IPS DF 6.9 (cell line): ENCODE data around the gene VRK3.

Source experiments
- DNase-seq: peaks from one replicate; pipeline ENCODE4 v3.0.0-alpha.2; 2013; ENCODE audit warnings: low read depth, low spot score
- H3K27ac ChIP-seq: one replicate; pipeline ENCODE4 v1.5.1; 2013; ENCODE audit warnings: low read length, control low read depth
- H3K27me3 ChIP-seq: 2 replicates; pipeline ENCODE4 v1.6.1; 2013; ENCODE audit warnings: mild to moderate bottlenecking, low read length; ENCODE audit not compliant: control insufficient read depth, insufficient read depth
- H3K36me3 ChIP-seq: 2 replicates; pipeline ENCODE4 v1.6.1; 2013; ENCODE audit warnings: low read length; ENCODE audit not compliant: control insufficient read depth, insufficient read depth
- H3K4me1 ChIP-seq: 2 replicates; pipeline ENCODE4 v1.6.1; 2013; ENCODE audit warnings: low read length; ENCODE audit not compliant: control insufficient read depth, insufficient read depth
- H3K4me3 ChIP-seq: 2 replicates; pipeline ENCODE4 v1.5.1; 2013; ENCODE audit warnings: mild to moderate bottlenecking, low read length
- H3K9me3 ChIP-seq: 2 replicates; pipeline ENCODE4 v1.6.1; 2013; ENCODE audit warnings: low read length, inconsistent platforms; ENCODE audit not compliant: control insufficient read depth, insufficient read depth
- WGBS: extraction: QIAGEN DNeasy Blood & Tissue Kit; methylation state at CpG from one replicate; pipeline ENCODE4 v1.1.7; 2013; ENCODE audit warnings: mixed read lengths, missing lambda C conversion rate; ENCODE audit not compliant: insufficient read length, insufficient coverage; 5-methylcytosine and 5-hydroxymethylcytosine counted together

Gene VRK3

GRCh38 chr19:50005428-50005827, 19.7 kb downstream of the VRK3 start:
- H3K36me3 ChIP-seq, result no peaks in the 10 kb centered on the region; the same call in 1 of the 2 replicates
- no CpG with 5 or more reads among the region's 12 CpGs for WGBS

GRCh38 chr19:50003810-50004419, 21.3 kb downstream of the VRK3 start:
- H3K27ac ChIP-seq, result no peak overlapping the region
- DNase-seq, result no peak
- no peaks in the 10 kb centered on the region for H3K4me1 ChIP-seq
- H3K9me3 ChIP-seq, result no peaks in the 10 kb centered on the region
- no CpG with 5 or more reads among the region's 11 CpGs for WGBS
- H3K27me3 ChIP-seq, result no peaks in the 10 kb centered on the region
- no peak overlapping the region for H3K4me3 ChIP-seq
- peaks cover 2% of the 10 kb centered on the region; the same call in 1 of the 2 replicates for H3K36me3 ChIP-seq

More at GRCh38 chr19:50005428-50005827, 19.7 kb downstream of the VRK3 start:
- no peaks in the 10 kb centered on the region for H3K27me3 ChIP-seq
- DNase-seq, result no peak
- no peak overlapping the region for H3K4me3 ChIP-seq
- no peaks in the 10 kb centered on the region for H3K4me1 ChIP-seq
- H3K9me3 ChIP-seq, result no peaks in the 10 kb centered on the region
- H3K27ac ChIP-seq, result no peak overlapping the region

GRCh38 chr19:50003254-50003788, 21.9 kb downstream of the VRK3 start:
- Histone ChIP-seq H3K27ac (no peak overlapping the region), H3K36me3 (peaks cover 2% of the 10 kb centered on the region; the same call in 1 of the 2 replicates)
- DNase-seq, result no peak

GRCh38 chr19:50002386-50002960, 22.7 kb downstream of the VRK3 start:
- H3K4me1 ChIP-seq, result no peaks in the 10 kb centered on the region
- no peaks in the 10 kb centered on the region for H3K27me3 ChIP-seq
- H3K9me3 ChIP-seq, result no peaks in the 10 kb centered on the region
- peaks cover 2% of the 10 kb centered on the region; the same call in 1 of the 2 replicates for H3K36me3 ChIP-seq
- WGBS, result no CpG with 5 or more reads among the region's 6 CpGs
- DNase-seq, result no peak
- H3K4me3 ChIP-seq, result no peak overlapping the region
- no peak overlapping the region for H3K27ac ChIP-seq

More at GRCh38 chr19:50003254-50003788, 21.9 kb downstream of the VRK3 start:
- Histone ChIP-seq H3K9me3 (no peaks in the 10 kb centered on the region), H3K4me3 (no peak overlapping the region), H3K27me3 (no peaks in the 10 kb centered on the region), H3K4me1 (no peaks in the 10 kb centered on the region)
- WGBS, result no CpG with 5 or more reads among the region's 17 CpGs

GRCh38 chr19:50001775-50002174, 23.4 kb downstream of the VRK3 start:
- Histone ChIP-seq H3K4me3 (no peak overlapping the region), H3K27ac (no peak overlapping the region), H3K36me3 (peaks cover 2% of the 10 kb centered on the region; the same call in 1 of the 2 replicates), H3K27me3 (no peaks in the 10 kb centered on the region), H3K4me1 (no peaks in the 10 kb centered on the region), H3K9me3 (no peaks in the 10 kb centered on the region)
- WGBS, result no CpG with 5 or more reads among the region's 8 CpGs
- DNase-seq, result no peak

GRCh38 chr19:50000841-50001557, 24.2 kb downstream of the VRK3 start:
- Histone ChIP-seq H3K27ac (no peak overlapping the region), H3K4me1 (no peaks in the 10 kb centered on the region), H3K4me3 (no peak overlapping the region), H3K36me3 (peaks cover 2% of the 10 kb centered on the region; the same call in 1 of the 2 replicates), H3K9me3 (no peaks in the 10 kb centered on the region), H3K27me3 (no peaks in the 10 kb centered on the region)
- WGBS, result no CpG with 5 or more reads among the region's 16 CpGs
- DNase-seq, result no peak

- no peak overlapping the region for H3K27ac ChIP-seq
- H3K36me3 ChIP-seq, result peaks cover 2% of the 10 kb centered on the region; the same call in 1 of the 2 replicates
- DNase-seq, result no peak
- H3K4me3 ChIP-seq, result no peak overlapping the region
- WGBS, result no CpG with 5 or more reads among the region's 20 CpGs
- H3K4me1 ChIP-seq, result no peaks in the 10 kb centered on the region
- H3K9me3 ChIP-seq, result no peaks in the 10 kb centered on the region
- H3K27me3 ChIP-seq, result no peaks in the 10 kb centered on the region
These were observed 24.9 kb downstream of the VRK3 start for GRCh38 chr19:50000038-50000840.

GRCh38 chr19:49999371-50000010, 25.7 kb downstream of the VRK3 start:
- no peaks in the 10 kb centered on the region for H3K4me1 ChIP-seq
- DNase-seq, result no peak
- H3K27me3 ChIP-seq, result no peaks in the 10 kb centered on the region
- no peak overlapping the region for H3K4me3 ChIP-seq
- H3K36me3 ChIP-seq, result peaks cover 5% of the 10 kb centered on the region; the same call in 1 of the 2 replicates
- H3K27ac ChIP-seq, result no peak overlapping the region
- H3K9me3 ChIP-seq, result no peaks in the 10 kb centered on the region
- no CpG with 5 or more reads among the region's 6 CpGs for WGBS

- Histone ChIP-seq H3K4me3 (no peak overlapping the region), H3K27ac (no peak overlapping the region), H3K36me3 (peaks cover 5% of the 10 kb centered on the region; the same call in 1 of the 2 replicates), H3K9me3 (no peaks in the 10 kb centered on the region), H3K4me1 (no peaks in the 10 kb centered on the region), H3K27me3 (no peaks in the 10 kb centered on the region)
- WGBS, result no CpG with 5 or more reads among the region's 5 CpGs
- no peak for DNase-seq
These were observed 27.5 kb downstream of the VRK3 start for GRCh38 chr19:49997709-49998108.
